CD4-positive, alpha-beta T cell (primary cell): ENCODE results near the gene ZCCHC2. TPM values are rescaled to one million over a fixed set of nuclear protein-coding genes. Genes with fewer than 3 reads are reported as not detected.

ENCODE experiments used
- ATAC-seq: fragments of 200-7000 bp; cut with Tn5 transposase; one replicate; pipeline ENCODE4 v1.10.0; 2022; ENCODE audit warnings: mild to moderate bottlenecking; ENCODE audit not compliant: poor library complexity
- CTCF ChIA-PET: fragments of 350-600 bp; sonication (Branson Sonifier 250); formaldehyde crosslinking; loops from one replicate; lab custom pipeline; 2021; ENCODE audit warnings: antibody characterized with exemption, inconsistent platforms; lab: Charles Lee
- POLR2A ChIA-PET: fragments of 350-600 bp; sonication (Branson Sonifier 250); formaldehyde crosslinking; loops from one replicate; lab custom pipeline; 2021; ENCODE audit warnings: antibody characterized with exemption, inconsistent platforms; lab: Charles Lee
- DNase-seq, 14 experiments: peaks; one replicate each; pipeline ENCODE4 v3.0.0-alpha.2; 2013 to 2020; ENCODE audit warnings: mixed read lengths in 2 of 14
- H3K27ac ChIP-seq, 2 donors: one replicate each; pipeline versions ENCODE4 v1.5.1 to v1.7.0; 2013; ENCODE audit warnings: low read length in 2 of 2, low read depth in 1 of 2, mild to moderate bottlenecking in 1 of 2
- H3K27me3 ChIP-seq, 2 experiments: 1 replicate in 1 of 2; 2 replicates in 1 of 2; pipeline versions ENCODE4 v1.6.1 to v1.7.0; 2013; ENCODE audit warnings: low read length in 2 of 2, control low read depth in 1 of 2, mild to moderate bottlenecking in 1 of 2, moderate library complexity in 1 of 2; ENCODE audit not compliant: insufficient read depth in 2 of 2, control insufficient read depth in 1 of 2
- H3K36me3 ChIP-seq: one replicate; pipeline ENCODE4 v1.6.1; 2013; ENCODE audit warnings: low read length, control low read depth; ENCODE audit not compliant: insufficient read depth
- H3K4me1 ChIP-seq: one replicate; pipeline ENCODE4 v1.6.1; 2013; ENCODE audit warnings: low read length, control low read depth; ENCODE audit not compliant: insufficient read depth
- H3K4me3 ChIP-seq: one replicate; pipeline ENCODE4 v1.5.1; 2013; ENCODE audit warnings: mild to moderate bottlenecking, low read length, moderate library complexity
- H3K9me3 ChIP-seq, 2 experiments: 1 replicate in 1 of 2; 2 replicates in 1 of 2; pipeline versions ENCODE4 v1.6.1 to v1.7.0; 2013; ENCODE audit warnings: low read length in 2 of 2, mild to moderate bottlenecking in 2 of 2, control low read depth in 1 of 2, moderate library complexity in 1 of 2; ENCODE audit not compliant: control insufficient read depth in 1 of 2, insufficient read depth in 1 of 2
- H3K27ac Mint-ChIP-seq: one replicate; pipeline ENCODE4 v1.8.0; 2020; ENCODE audit warnings: mixed read lengths
- H3K27me3 Mint-ChIP-seq: one replicate; pipeline ENCODE4 v1.8.0; 2021; ENCODE audit warnings: mixed read lengths
- H3K36me3 Mint-ChIP-seq: one replicate; pipeline ENCODE4 v1.8.0; 2021; ENCODE audit warnings: low read depth, mixed read lengths
- H3K4me1 Mint-ChIP-seq: one replicate; pipeline ENCODE4 v1.8.0; 2021; ENCODE audit warnings: low read depth, mixed read lengths
- H3K4me3 Mint-ChIP-seq: one replicate; pipeline ENCODE4 v1.8.0; 2020; ENCODE audit warnings: mild to moderate bottlenecking, mixed read lengths
- H3K9me3 Mint-ChIP-seq: one replicate; pipeline ENCODE4 v1.8.0; 2020; ENCODE audit warnings: mixed read lengths
- CTCF ChIP-seq: fragments of 200-600 bp; IDR thresholded peaks from one replicate; pipeline ENCODE4 v1.8.0; 2022; ENCODE audit warnings: antibody characterized with exemption, mild to moderate bottlenecking
- intact Hi-C, 2 experiments: fragments of 100-400 bp; cut with DNase I in 1 of 2; cut with micrococcal nuclease in 1 of 2; formaldehyde crosslinking; loops; one replicate each; pipeline versions ENCODE4 v1.15.1 to v1.9.0; 2023 to 2025; cut with DNase I, micrococcal nuclease
- total RNA-seq, 174 experiments: library from RNA in 2 of 174; stranded (reverse) in 2 of 174; gene quantifications; one replicate each; pipeline ENCODE4 v1.2.3 and lab custom pipeline; 2021 to 2026

ZCCHC2 gene
- total RNA-seq, 2 experiments from 2014 or later, result 85.0 to 85.4 TPM

- Mint-ChIP-seq H3K36me3 (peaks cover 12% of the 10 kb centered on the region), H3K9me3 (no peaks in the 10 kb centered on the region), H3K27ac (no peak overlapping the region), H3K27me3 (no peaks in the 10 kb centered on the region), H3K4me1 (peaks cover 9% of the 10 kb centered on the region), H3K4me3 (no peak overlapping the region)
- no peaks in the 10 kb centered on the region for H3K9me3 ChIP-seq
- TF ChIP-seq CTCF, result no peak
- H3K27ac ChIP-seq, result no peak overlapping the region
- H3K4me1 ChIP-seq, result peaks cover 11% of the 10 kb centered on the region
- no peak overlapping the region for H3K4me3 ChIP-seq
- intact Hi-C loops, result no loop called here
- no peaks in the 10 kb centered on the region for H3K27me3 ChIP-seq
- DNase-seq (no peak), ATAC-seq (no peak)
- H3K36me3 ChIP-seq, result no peaks in the 10 kb centered on the region
- ChIA-PET POLR2A (interaction anchor here (1.5 kb wide), 1 partner anchor 22 kb away, joined by 4 read pairs; the partner anchor contains the start of gene ZCCHC2), CTCF (interaction anchor here (0.7 kb wide), 1 partner anchor 18 kb away, joined by 3 read pairs; no protein-coding TSS in a partner anchor)
Measured at GRCh38 chr18:62500966-62501591, 21.7 kb upstream of the ZCCHC2 start.

GRCh38 chr18:62505669-62506494, 16.9 kb upstream of the ZCCHC2 start:
- Histone ChIP-seq H3K4me3 (peak overlapping the region; percentile 57), H3K27ac (peak overlapping the region; percentile 51 to 84), H3K9me3 (peaks cover 0 to under 1% of the 10 kb centered on the region in 2 experiments), H3K4me1 (peaks cover 16% of the 10 kb centered on the region), H3K27me3 (no peaks in the 10 kb centered on the region), H3K36me3 (no peaks in the 10 kb centered on the region)
- no peaks in the 10 kb centered on the region for H3K27me3 Mint-ChIP-seq
- peaks cover 20% of the 10 kb centered on the region for H3K4me1 Mint-ChIP-seq
- H3K36me3 Mint-ChIP-seq, result peaks cover 28% of the 10 kb centered on the region
- peak overlapping the region; percentile 92 for H3K4me3 Mint-ChIP-seq
- POLR2A ChIA-PET, result interaction anchor here (0.7 to 3.5 kb wide), 7 partner anchors 10 to 319 kb away, joined by 3 to 79 read pairs (median 7); partner anchors contain the start of genes PIGN, RELCH and ZCCHC2
- peak overlapping the region; percentile 96 for H3K27ac Mint-ChIP-seq
- CTCF ChIA-PET, result interaction anchor here (0.7 to 1.6 kb wide), 5 partner anchors 53 to 134 kb away, joined by 3 to 5 read pairs (median 3); no protein-coding TSS in a partner anchor
- ATAC-seq, result peak; percentile 68
- intact Hi-C loops, result loop anchor here (1.0 to 2.0 kb wide), 2 partner anchors 15 to 16 kb away; no protein-coding TSS in a partner anchor
- H3K9me3 Mint-ChIP-seq, result no peaks in the 10 kb centered on the region
- TF ChIP-seq CTCF, result no peak
- peak in 10 of 14 experiments; percentile 2 to 74 (median 35) for DNase-seq

GRCh38 chr18:62506495-62507143, 16.2 kb upstream of the ZCCHC2 start:
- H3K27ac Mint-ChIP-seq, result peak overlapping the region; percentile 96
- H3K4me1 Mint-ChIP-seq, result peaks cover 20% of the 10 kb centered on the region
- peak overlapping the region; percentile 92 for H3K4me3 Mint-ChIP-seq
- Histone ChIP-seq H3K27me3 (no peaks in the 10 kb centered on the region), H3K36me3 (no peaks in the 10 kb centered on the region), H3K27ac (peak overlapping the region in 1 of 2 donors; percentile 54), H3K9me3 (peaks cover 0 to 5% of the 10 kb centered on the region in 2 experiments), H3K4me1 (peaks cover 16% of the 10 kb centered on the region), H3K4me3 (peak overlapping the region; percentile 57)
- no peak for TF ChIP-seq CTCF
- CTCF ChIA-PET, result interaction anchor here (1.1 to 1.6 kb wide), 3 partner anchors 52 to 81 kb away, joined by 3 to 5 read pairs (median 5); no protein-coding TSS in a partner anchor
- peaks cover 3% of the 10 kb centered on the region for H3K9me3 Mint-ChIP-seq
- intact Hi-C loops, result loop anchor here in 1 of 2 experiments (1.0 kb wide), 1 partner anchor 16 kb away; no protein-coding TSS in a partner anchor
- peak; percentile 27 for ATAC-seq
- peak in 1 of 14 experiments; percentile 6 for DNase-seq
- peaks cover 28% of the 10 kb centered on the region for H3K36me3 Mint-ChIP-seq
- POLR2A ChIA-PET, result interaction anchor here (0.7 to 3.5 kb wide), 7 partner anchors 10 to 319 kb away, joined by 3 to 79 read pairs (median 7); partner anchors contain the start of genes PIGN, RELCH and ZCCHC2
- no peaks in the 10 kb centered on the region for H3K27me3 Mint-ChIP-seq
